IPS DF 4.7 (cell line): ENCODE measurements around the gene SORCS3.

ENCODE experiments used
- DNase-seq: peaks from one replicate; pipeline ENCODE4 v3.0.0-alpha.2; 2013; ENCODE audit warnings: low spot score; ENCODE audit errors: extremely low read depth

SORCS3 gene

DNA sequence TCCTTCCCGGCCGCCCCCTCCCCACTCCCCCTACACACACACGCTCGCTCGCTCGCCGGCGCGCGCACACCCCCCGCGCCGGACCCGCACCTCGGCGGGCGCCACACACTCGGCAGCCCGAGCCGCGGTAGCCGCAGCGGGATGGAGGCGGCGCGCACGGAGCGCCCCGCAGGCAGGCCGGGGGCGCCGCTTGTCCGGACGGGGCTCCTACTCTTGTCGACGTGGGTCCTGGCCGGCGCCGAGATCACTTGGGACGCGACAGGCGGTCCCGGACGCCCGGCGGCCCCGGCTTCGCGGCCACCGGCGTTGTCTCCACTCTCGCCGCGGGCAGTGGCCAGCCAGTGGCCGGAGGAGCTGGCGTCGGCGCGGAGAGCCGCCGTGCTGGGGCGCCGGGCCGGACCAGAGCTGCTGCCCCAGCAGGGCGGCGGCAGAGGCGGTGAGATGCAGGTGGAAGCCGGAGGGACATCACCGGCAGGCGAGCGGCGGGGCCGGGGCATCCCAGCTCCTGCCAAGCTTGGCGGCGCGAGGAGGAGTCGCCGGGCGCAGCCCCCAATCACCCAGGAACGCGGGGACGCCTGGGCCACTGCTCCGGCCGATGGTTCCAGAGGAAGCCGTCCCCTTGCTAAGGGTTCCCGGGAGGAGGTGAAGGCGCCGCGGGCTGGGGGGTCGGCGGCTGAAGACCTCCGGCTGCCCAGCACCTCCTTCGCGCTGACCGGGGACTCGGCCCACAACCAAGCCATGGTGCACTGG, at the start of gene SORCS3:
TSS of gene SORCS3 (plus strand) at position 104 of the 750 bp plus-strand sequence.
- DNase-seq, result no peak

DNA sequence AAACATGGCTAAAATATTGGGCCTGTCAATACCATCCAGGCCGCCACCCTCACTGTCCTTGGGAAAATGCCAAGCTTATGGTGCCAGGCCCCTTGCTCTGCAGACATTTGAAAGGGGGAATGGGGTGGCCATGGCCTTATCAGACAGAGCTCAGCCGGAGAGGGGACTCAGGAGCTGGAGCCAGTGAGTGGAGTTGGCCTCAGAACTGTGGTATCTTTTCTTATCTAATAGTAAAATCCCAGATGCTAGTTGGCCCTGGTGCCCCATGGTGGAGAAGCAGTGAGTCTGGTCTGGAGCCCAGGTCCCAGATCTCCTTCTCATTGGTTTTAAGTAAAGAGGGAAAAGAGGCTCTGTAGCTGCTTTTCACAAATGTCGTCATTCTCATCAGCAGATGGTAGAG, 49.6 kb upstream of the SORCS3 start:
- no peak for DNase-seq

DNA sequence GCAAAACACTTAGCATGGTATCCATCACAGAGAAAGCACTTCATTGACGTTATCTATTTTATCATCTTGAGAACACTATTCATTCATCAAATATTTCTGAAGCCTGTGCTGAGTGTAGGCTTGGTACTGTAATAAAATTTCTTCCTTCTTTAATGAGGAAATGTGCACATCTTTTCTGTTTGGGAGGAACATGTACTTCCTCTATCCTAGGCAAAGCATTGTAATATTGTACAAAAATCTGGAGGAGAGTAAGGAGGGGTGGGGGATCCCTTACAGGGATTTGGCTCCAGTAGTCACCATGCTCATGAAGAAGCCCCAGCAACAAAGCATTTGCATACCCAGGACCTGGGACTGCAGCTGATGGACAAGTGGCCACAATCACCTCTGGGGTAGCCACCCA, 39.9 kb upstream of the SORCS3 start:
- no peak for DNase-seq

DNA sequence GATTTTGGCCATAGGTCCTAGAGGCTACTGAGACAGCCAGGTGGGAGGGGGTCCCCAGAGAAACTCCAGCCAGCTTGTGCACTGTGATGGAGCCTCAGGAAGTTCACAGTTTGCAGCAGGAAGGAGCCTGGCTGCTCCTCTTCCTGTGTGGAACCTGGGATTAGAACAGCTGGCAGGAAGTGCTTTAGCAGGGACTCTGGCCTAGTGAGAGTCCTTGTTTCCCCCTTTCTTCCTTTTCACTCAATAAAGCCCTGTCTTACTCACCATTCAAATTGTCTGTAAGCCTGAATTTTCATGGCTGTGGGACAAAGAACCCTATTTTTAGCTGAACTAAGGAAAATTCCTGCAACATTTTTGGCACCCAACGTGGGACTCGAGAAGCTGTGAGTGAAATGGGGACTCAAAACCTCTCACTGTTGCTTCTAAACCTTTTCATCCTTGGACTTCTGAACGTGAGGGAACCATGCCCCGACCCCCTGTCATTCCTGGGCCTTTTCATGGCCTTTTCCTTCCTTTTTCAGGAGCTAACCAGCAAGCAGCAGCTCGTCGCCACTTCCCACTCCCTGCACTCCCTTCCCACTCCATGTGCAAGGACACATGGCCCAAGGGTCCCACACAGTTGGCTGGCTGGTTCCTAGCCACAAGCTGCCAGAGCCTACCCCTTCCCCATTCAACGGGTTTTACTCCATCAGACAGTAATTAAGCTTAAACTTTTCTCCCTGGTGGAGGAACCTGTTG, 32.8 kb upstream of the SORCS3 start:
- no peak for DNase-seq

DNA sequence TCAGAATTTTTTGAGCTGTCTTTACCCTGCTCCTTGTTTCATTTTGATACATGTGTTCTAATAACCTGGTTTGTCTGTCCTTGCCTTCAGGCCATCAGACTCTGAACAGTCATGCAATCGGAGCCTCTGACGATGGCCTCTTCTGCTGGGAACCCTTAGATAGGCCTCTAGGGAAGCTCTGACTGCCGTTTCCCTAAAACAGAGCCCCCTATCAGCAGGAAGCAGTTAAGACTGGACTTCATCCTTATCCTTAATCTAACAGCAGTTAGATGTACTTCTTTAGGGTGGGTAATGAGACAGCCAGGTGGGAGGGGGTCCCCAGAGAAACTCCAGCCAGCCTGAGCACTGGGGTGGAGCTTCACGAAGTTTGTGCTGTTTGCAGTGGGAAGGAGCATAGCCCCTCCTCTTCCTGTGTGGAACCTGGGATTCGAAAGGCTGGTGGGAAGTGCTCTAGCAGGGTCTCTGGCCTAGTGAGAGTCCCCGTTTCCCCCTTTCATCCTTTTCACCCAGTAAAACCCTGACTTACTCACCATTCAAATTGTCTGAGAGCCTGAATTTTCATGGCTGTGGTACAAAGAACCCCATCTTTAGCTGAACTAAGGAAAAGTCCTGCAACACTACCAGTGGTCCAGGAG, 28.4 kb upstream of the SORCS3 start:
- DNase-seq, result no peak

DNA sequence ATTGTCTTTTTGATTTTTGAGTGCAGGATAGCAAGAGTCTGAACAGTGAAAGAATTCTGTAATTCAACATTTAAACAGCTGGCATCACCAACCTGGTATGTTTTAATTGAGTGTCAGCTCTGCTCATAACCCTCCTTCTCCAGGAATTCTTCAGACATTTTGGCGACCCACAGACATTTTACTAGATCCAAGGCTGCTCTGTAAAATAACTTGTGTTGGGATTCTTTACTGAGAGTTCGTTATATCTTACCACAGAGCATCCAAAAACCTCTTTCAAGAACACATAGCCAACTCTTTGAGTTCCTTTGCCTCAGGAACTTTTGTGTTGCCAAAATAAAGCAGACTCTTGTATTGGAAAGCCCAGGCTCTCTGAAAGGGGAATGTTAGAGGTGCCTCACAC, 27.7 kb upstream of the SORCS3 start:
- DNase-seq, result no peak

DNA sequence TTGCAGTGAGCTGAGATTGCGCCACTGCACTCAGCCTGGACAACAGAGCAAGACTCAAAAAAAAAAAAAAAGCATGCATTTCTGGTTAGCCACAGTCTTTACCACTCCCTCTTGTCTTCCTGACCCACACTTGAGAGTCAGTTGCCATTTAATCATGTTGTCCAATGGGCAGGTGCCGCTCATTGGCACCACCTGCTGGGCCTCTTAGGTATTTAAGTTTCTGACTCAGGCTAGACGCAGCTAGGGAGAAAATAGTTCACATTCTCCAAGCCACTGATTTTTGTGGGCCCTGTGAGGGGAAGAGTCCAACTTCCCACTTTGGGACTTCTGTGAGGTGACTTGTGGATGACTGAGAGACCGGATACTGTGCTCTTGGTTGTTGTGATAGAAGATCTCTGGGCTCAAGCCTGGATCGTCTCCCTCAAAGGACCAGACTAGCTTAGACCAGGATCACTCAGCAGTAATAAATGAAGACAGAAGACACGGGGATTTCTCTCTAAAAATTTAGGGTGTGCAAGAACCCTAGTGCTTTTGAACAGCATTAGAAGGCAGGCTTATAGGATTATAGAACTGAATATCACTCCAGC, 26.8 kb upstream of the SORCS3 start:
- no peak for DNase-seq

DNA sequence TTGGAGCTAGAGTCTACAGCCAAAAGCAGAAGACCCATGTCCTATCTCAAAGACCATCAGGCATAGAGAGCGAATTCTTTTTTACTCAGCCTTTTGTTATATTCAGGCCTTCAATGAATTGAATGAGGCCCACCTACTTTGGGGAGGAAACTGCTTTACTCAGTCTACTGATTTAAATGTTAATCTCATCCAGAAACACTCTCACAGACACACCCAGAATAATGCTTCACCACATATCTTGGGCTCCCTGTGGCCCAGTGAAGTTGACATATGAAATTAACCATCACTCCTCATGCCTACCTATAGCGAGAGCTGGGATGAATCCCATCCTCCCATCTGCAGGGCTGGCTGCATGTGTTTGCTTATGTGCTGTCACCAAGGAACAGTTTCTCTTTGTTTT, 26.0 kb upstream of the SORCS3 start:
- DNase-seq, result no peak

DNA sequence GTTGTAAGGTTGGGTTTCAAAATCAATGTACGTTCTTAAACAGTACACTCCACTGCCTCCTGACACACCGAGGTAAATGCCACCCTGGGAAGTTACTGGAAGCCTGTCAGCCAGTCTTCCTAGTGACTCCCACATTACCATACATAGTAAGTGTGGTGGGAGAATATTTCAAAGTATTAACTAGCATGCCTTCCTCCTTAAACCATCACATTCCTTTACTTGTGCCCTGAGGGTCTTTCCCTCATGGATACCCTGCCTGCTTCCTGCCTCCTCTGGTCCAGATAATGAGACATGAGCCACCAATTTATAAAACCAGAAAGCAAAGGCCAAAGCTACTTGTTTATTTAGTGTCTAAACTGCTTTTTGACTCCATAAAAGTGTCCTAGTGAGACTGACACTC, 23.3 kb upstream of the SORCS3 start:
- DNase-seq, result no peak

DNA sequence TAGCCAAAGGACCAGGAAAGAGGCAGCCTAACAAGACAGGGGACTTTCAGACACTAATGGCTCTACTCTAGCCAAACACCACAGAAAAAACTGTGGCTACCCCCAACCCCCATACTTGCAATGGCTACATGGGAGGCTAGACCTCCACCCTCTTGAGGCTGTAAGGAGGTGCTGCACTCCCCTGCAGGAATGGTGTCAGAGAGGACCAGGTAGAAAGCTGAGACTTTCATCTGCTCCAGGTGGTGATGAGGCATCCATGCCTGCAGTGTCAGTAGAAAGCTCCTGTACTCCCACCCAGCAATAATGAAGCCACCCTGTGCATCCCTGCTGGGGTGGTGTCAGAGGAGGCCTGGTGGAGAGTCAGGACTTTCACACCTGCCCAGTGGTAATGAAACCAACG, 18.9 kb upstream of the SORCS3 start:
- no peak for DNase-seq

DNA sequence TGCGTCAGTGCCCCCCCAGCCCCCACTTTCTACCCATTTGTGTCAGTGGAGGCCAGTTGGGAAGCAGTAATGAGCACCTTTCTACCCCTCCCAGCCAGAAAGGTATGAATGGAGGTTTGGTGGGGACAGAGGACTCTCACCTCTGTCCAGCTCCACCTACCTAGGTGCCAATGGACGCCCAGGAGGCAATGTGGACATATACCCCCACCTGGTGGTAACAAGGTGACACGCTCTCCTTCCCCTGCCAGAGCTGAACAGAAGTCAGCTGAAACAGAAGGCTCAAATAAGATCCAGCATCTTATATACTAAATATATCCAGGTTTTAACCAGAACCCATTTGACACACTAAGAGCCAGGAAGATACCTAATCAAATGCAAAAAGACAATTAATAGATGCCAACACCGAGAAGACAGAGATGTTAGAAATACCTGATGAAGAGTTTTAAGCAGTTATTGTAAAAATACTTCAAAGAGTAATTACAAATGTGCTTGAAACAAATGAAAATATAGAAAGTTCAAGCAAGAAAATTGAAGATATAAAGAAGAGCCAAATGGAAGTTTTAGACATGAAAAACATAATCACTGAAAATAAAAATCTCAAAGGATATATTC, 18.4 kb upstream of the SORCS3 start:
- DNase-seq, result peak; percentile 64

DNA sequence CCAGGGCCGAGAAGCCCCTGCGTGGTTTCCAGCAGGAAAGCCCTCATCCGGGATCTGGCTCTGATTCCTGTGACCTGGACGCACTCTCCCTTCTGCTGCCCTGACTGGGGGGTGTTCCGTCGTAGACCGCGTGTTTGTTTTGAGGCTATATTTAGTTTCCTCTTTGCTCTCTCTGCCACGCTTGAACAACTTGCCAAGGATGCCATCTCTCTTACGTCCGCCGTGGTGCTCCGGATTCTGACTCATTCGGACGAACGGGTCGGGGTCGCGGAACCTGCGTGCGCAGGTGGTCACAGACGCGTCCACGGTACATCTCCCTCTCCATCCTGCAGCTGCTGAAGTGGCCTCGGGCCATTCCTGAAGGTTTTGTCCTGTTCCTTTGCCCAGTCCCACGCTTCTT, 10.4 kb upstream of the SORCS3 start:
- DNase-seq, result no peak

DNA sequence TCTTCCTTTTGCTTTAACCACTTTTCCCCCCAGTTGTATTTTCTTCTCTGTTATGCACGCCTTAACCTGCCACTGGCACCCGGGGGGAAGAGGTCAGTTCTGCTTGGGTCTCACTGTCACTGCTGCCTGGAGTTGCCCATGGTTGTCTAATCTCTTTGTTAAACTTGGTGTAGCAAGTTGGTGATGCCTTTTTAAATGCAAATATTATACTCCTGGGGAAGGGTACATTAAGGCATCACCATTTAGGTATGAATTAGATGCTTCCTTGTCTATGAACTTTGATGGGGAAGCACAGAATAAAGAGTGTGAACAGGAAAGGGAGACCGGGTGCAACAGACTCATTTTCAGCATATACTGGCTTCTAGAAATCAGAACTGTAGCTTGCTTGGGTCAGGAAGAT, 9.1 kb upstream of the SORCS3 start:
- no peak for DNase-seq

DNA sequence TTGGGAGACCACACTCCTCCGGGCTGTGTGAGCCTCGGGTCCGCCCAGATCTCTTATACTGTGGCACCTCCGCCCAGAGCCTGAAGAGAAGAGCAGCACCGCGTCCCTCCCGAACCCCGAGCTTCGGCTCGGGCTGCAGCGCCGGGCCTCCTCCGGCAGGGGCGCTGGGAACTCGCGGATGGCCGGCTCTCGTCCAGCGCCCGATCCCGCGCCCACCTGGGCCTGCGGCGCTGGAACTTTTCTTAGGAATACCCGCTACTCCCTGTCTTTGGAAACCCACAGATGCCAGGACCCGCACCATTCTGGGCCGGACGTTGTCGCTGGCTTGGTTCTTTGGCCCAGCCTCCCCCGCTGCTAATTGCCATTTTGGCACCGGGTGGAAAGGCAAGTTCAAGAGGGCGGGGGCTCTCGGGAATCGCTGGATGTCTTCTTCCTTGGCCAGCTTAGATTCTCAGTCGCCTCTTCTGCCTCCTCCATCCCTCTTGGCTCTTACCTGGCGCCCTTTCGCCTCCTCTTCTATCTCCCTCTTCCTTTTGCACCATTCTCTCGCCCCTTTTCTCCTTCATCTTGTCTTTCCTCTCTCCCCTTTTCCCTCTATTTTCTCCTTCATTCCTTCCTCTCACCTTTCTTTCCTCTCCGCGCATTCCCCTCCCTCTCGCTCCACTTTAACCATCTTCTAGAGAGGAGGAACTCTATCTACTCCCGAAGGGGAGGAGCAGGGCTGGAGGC, 2.1 kb upstream of the SORCS3 start:
- DNase-seq, result no peak

DNA sequence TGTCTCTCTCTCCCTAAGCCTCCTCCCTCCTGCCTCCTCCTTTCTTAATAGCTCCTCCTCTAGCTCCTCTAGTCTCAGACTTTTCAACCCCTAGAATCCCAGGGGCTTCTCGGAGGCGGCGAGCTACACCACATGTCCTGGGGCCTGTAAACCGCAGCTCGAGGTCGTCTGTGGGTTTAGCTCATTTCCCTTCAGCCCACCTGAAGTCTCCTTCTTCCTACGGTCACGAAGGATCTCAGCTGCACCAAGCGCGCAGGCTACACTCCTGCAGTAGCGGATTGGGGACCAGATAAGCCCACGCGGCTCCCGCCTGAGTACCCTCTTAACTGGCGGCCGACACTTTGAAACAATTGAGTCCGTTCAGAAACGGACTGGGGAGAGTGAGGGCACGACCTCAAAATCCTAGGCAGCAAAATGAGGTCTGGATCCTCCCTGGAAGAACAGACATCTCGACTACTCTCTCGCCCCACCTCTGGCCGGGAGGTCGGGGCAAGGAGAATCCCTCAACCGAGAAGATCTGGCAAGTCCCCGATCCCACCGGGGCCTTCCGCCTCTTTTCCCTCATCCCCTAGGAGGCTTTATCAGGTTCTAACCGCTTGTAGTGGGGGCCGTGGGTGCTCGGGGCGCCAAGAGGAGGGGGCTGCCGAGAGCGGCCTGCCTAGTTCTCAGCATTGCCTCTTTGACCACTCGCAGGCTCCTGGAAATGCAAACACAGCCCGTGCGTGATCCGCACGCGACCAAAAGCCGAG, 1.3 kb upstream of the SORCS3 start:
- peak; percentile 53 for DNase-seq

DNA sequence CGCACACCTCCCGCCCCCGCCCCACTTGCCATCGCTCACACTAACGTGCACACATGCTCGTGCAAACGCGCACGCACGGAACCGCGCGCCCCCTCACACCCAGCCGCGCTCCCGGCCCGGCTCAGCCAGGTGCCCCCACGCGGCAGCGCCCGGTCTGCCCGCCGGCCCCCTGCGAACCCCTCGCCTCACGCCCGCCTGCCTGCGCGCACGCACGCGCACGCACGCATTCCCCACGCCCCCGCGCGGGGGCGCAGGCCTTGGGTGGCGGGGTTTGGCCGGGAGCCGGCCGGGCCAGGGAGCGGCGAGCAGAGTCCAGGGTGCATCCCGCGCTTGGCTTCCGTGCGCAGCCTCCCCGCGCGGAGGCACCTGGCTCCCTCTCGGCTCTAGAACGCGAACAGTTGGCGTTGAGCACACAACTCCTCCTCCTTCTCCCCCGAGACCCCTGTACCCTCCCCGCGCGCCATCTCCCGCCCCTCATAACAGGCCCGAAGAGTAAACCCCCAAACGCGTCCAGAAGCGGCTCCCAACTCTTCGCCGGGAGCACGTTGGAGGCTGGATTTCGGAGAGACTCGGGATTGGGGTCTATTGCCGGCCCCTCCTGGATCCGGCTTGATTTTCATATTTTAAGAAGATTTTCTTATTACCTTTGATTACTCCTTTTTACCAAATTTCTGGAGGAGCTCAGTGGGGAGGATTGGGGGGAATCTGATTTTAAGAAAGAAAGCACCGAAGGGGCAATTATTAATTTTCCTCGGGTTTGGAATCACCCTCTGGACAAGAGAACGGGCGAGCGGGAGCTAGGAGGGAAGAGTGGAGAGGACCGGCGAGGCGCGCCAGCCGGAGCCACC, 527 bp upstream of the SORCS3 start:
- no peak for DNase-seq

DNA sequence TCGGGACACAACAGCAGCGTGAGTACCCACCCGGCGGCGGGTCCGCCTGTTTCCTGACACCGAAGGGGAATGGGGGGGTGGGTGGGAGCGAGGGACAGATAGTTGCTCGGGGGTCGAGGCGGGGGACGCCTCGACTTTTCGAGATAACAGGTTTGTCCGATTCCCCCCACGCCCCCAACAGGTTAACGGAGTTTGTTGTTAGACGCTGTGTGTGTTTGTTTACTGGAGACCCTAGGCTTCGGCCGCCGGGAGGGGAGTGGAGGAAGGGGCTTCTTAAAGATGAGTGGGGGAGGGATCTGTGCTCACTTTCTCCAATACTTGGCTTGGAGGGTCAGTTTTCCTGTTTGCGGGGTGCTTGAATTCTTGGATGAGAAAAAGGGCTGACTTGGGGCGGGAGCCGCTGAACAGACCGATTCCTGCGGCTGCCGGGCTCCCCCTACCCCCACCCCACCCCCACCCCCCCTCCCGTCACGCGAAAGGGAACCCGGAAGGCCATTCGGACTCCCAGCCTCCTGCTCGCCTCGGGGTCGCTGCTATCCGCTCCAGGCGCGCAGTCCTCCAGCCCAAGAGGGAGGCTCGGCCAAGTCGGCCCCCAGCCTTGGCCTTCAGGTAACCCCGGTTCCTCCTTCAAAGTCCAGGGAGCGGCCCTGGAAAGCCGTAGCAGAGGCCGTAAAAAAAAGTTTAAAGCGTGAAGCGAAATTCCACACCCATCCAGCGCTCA, 1.0 kb downstream of the SORCS3 start:
- no peak for DNase-seq

DNA sequence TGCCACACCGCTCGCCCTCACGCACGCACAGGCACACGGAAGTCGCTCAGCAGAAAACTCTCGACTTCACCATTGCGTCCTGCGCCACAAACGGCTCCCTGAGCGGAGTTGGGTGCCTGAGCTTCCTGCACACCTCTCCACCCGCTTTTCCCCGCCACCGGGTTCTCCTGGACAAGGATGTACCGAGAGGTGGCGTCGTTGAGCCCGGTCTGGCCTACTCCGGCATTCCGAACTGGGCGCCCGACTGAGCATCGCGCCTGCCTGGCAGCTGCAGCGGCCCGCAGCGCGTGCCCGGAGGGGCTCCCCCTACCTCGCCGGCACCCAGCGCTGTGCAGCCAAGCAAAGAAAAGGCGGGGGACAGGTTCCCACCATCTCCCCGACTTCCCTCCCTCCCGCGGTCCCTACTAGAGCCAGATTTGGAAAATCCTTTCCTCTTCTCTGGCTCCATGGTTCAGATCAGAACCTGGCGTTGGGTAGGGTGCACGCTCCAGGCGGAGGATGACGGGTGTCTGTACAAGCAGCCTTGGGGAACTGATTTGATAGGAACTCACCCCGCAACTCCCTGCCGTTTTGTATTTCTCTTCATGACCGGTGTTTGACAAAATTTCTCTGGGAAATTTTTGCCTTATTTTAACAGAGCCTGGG, 1.7 kb downstream of the SORCS3 start:
- peak; percentile 36 for DNase-seq
